Neural cell (in vitro differentiated cells): Measurements from ENCODE around the gene ZNF235. TPM values are rescaled to one million over a fixed set of nuclear protein-coding genes. Genes with fewer than 3 reads are reported as not detected.

ENCODE experiments used
- H2AFZ ChIP-seq: fragments of 200-600, 300-800 bp; sonication (generic), shearing (Covaris generic); 2 replicates; pipeline ENCODE4 v1.6.0; 2014; ENCODE audit warnings: low read depth, mild to moderate bottlenecking, antibody characterized with exemption, low read length, moderate library complexity
- H3F3A ChIP-seq: fragments of 200-600 bp; shearing (Covaris generic); 2 replicates; pipeline ENCODE4 v1.6.1; 2016; ENCODE audit warnings: mild to moderate bottlenecking, moderate library complexity, mixed read lengths, antibody characterized with exemption, low read length; ENCODE audit not compliant: insufficient read depth, poor library complexity, severe bottlenecking
- H3K27ac ChIP-seq: fragments of 200-600, 300-800 bp; sonication (generic), shearing (Covaris generic); 2 replicates; pipeline ENCODE4 v1.5.1; 2014; ENCODE audit warnings: mild to moderate bottlenecking, low read length, moderate library complexity
- H3K27me3 ChIP-seq: fragments of 300-800, 200-600 bp; sonication (generic), shearing (Covaris generic); 2 replicates; pipeline ENCODE4 v1.6.0; 2014; ENCODE audit warnings: mild to moderate bottlenecking, low read depth, low read length, moderate library complexity; ENCODE audit not compliant: insufficient read depth
- H3K36me3 ChIP-seq: fragments of 300-800, 200-600 bp; sonication (generic), shearing (Covaris generic); 2 replicates; pipeline ENCODE4 v1.5.1; 2014; ENCODE audit warnings: mild to moderate bottlenecking, antibody characterized with exemption, low read length, moderate library complexity; ENCODE audit not compliant: insufficient read depth
- H3K4me2 ChIP-seq: fragments of 300-800, 200-600 bp; sonication (generic), shearing (Covaris generic); 2 replicates; pipeline ENCODE4 v1.6.0; 2014; ENCODE audit warnings: mild to moderate bottlenecking, low read length
- H3K4me3 ChIP-seq: fragments of 300-800, 200-600 bp; sonication (generic), shearing (Covaris generic); 2 replicates; pipeline ENCODE4 v1.5.1; 2014; ENCODE audit warnings: mild to moderate bottlenecking, low read length, moderate library complexity
- H3K79me2 ChIP-seq: fragments of 200-600 bp; shearing (Covaris generic); replicated peaks from 2 replicates; pipeline ENCODE4 v1.6.0; 2014; ENCODE audit warnings: mild to moderate bottlenecking, low read length, moderate library complexity; ENCODE audit not compliant: insufficient read depth
- H3K9ac ChIP-seq: fragments of 300-800, 200-600 bp; sonication (generic), shearing (Covaris generic); 2 replicates; pipeline ENCODE4 v1.6.1; 2016; ENCODE audit warnings: mild to moderate bottlenecking, low read length, mixed read lengths
- H3K9me2 ChIP-seq: fragments of 200-600 bp; shearing (Covaris generic); 2 replicates; pipeline ENCODE4 v1.6.1; 2016; ENCODE audit warnings: mild to moderate bottlenecking, low read length, mixed read lengths; ENCODE audit not compliant: insufficient read depth
- H3K9me3 ChIP-seq: fragments of 200-600, 300-800 bp; sonication (generic), shearing (Covaris generic); 2 replicates; pipeline ENCODE4 v1.6.1; 2016; ENCODE audit warnings: mild to moderate bottlenecking, mixed run types, low read length, moderate library complexity, mixed read lengths
- H4K20me1 ChIP-seq: fragments of 200-600 bp; shearing (Covaris generic); 2 replicates; pipeline ENCODE4 v1.6.1; 2016; ENCODE audit warnings: mild to moderate bottlenecking, mixed run types; ENCODE audit not compliant: insufficient read depth
- EP300 ChIP-seq: fragments of 450-650 bp; conservative IDR thresholded peaks from 2 replicates; pipeline ENCODE4 v1.6.1; 2014; ENCODE audit warnings: antibody characterized with exemption, mild to moderate bottlenecking, moderate library complexity; ENCODE audit not compliant: poor library complexity, severe bottlenecking
- EZH2 ChIP-seq: fragments of 200-600, 300-800 bp; shearing (Covaris generic), sonication (generic); IDR thresholded peaks from 2 replicates; pipeline ENCODE4 v1.6.1; 2014; ENCODE audit warnings: antibody characterized with exemption, low read length, borderline replicate concordance, mild to moderate bottlenecking; ENCODE audit not compliant: insufficient read depth, poor library complexity, severe bottlenecking
- MXI1 ChIP-seq: fragments of 450-650 bp; conservative IDR thresholded peaks from 2 replicates; pipeline ENCODE4 v1.6.1; 2014; ENCODE audit warnings: antibody characterized with exemption, mild to moderate bottlenecking; ENCODE audit not compliant: poor library complexity, severe bottlenecking
- POLR2AphosphoS5 ChIP-seq: IDR thresholded peaks from 2 replicates; pipeline ENCODE4 v1.6.1; 2012
- RAD21 ChIP-seq: fragments of 450-650 bp; conservative IDR thresholded peaks from 2 replicates; pipeline ENCODE4 v1.6.1; 2014; ENCODE audit warnings: antibody characterized with exemption, mild to moderate bottlenecking, moderate library complexity
- SMC3 ChIP-seq: fragments of 450-650 bp; conservative IDR thresholded peaks from 2 replicates; pipeline ENCODE4 v1.6.1; 2014; ENCODE audit warnings: antibody characterized with exemption, mild to moderate bottlenecking, moderate library complexity; ENCODE audit not compliant: poor library complexity
- TAF1 ChIP-seq: IDR thresholded peaks from 2 replicates; pipeline ENCODE4 v1.6.1; 2012; ENCODE audit warnings: low read depth
- polyA plus RNA-seq: library from polyadenylated mRNA; depleted of rRNA; stranded (reverse); fragments of >200 nt; gene quantifications from 2 replicates; pipeline ENCODE4 v1.2.3, GENCODE V29; 2014
- TF ChIP-seq, protein P1 (sequence below): fragments of 450-650 bp; IDR thresholded peaks from 2 replicates; pipeline ENCODE4 v1.5.1; 2014; ENCODE audit warnings: antibody characterized with exemption, mild to moderate bottlenecking, moderate library complexity; ENCODE audit not compliant: poor library complexity, severe bottlenecking
- TF ChIP-seq, protein P2 (sequence below): IDR thresholded peaks from 2 replicates; pipeline ENCODE4 v1.6.1; 2012; ENCODE audit warnings: borderline replicate concordance

Gene ZNF235
- polyA plus RNA-seq, 1 donor from 2014 or later = 12.6 TPM

DNA sequence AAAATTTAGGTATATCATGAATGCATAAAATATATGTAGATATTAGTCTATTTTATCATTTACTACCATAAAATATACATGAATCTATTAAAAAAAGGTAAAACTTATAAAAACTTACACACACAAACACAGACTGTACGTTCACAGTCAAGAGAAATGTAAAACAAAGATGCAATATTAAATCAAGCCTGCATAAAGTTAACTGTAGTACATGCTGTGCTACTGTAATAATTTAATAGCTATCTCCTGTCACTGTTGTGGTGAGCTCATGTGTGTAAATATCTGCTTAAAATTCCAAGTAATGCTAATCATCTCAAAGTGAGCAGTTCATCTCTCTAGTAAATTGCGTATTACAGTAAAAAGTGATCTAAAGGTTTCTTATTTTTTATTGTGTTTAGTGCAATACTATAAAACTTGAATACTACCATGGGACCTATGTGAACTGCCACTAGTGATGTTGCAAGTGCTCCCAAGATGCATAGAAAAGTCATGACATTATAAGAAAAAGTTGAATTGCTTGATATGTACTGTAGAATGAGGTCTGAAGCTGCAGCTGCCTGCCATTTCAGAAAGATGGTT is 45.9 kb downstream of the ZNF235 start:
- Histone ChIP-seq H2AFZ (no peak overlapping the region), H3K4me2 (no peak overlapping the region), H3K36me3 (no peaks in the 10 kb centered on the region), H4K20me1 (no peaks in the 10 kb centered on the region), H3K9me2 (no peaks in the 10 kb centered on the region), H3K9me3 (peaks cover 8% of the 10 kb centered on the region), H3K27ac (no peak overlapping the region), H3K4me3 (peak overlapping the region; percentile 68), H3K9ac (no peak overlapping the region), H3F3A (no peaks in the 10 kb centered on the region), H3K27me3 (no peaks in the 10 kb centered on the region), H3K79me2 (no peaks in the 10 kb centered on the region)
- TF ChIP-seq TAF1 (no peak), SMC3 (no peak), POLR2AphosphoS5 (no peak)
- TF ChIP-seq, protein P1, sequence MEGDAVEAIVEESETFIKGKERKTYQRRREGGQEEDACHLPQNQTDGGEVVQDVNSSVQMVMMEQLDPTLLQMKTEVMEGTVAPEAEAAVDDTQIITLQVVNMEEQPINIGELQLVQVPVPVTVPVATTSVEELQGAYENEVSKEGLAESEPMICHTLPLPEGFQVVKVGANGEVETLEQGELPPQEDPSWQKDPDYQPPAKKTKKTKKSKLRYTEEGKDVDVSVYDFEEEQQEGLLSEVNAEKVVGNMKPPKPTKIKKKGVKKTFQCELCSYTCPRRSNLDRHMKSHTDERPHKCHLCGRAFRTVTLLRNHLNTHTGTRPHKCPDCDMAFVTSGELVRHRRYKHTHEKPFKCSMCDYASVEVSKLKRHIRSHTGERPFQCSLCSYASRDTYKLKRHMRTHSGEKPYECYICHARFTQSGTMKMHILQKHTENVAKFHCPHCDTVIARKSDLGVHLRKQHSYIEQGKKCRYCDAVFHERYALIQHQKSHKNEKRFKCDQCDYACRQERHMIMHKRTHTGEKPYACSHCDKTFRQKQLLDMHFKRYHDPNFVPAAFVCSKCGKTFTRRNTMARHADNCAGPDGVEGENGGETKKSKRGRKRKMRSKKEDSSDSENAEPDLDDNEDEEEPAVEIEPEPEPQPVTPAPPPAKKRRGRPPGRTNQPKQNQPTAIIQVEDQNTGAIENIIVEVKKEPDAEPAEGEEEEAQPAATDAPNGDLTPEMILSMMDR = no peak

DNA sequence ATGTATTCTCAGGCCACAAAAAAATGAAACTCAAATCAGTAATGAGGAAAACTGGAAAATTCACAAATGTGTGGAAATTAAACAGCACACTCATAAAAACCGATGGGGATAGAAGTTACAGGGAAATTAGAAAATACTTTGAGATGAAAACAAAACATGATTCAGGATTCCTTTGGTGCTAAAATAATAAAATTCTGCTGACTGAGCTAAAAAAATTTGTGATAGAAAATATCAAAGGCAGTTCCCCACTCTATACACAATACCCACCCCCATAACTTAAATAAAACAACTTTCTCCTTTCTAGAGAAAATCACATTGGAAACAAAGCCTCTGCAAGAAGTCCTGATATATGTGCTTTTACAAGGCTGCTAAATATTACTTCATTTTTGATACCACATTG is 46.7 kb downstream of the ZNF235 start:
- Histone ChIP-seq H3K9me3 (peaks cover 8% of the 10 kb centered on the region), H3K27ac (no peak overlapping the region), H3K27me3 (no peaks in the 10 kb centered on the region), H2AFZ (no peak overlapping the region), H3K36me3 (no peaks in the 10 kb centered on the region), H3K79me2 (no peaks in the 10 kb centered on the region), H3K4me2 (no peak overlapping the region), H3K4me3 (no peak overlapping the region), H3K9ac (no peak overlapping the region), H3F3A (no peaks in the 10 kb centered on the region), H3K9me2 (no peaks in the 10 kb centered on the region), H4K20me1 (no peaks in the 10 kb centered on the region)
- TF ChIP-seq EP300 (no peak), EZH2 (no peak), SMC3 (no peak), RAD21 (no peak)
- TF ChIP-seq, protein P2, sequence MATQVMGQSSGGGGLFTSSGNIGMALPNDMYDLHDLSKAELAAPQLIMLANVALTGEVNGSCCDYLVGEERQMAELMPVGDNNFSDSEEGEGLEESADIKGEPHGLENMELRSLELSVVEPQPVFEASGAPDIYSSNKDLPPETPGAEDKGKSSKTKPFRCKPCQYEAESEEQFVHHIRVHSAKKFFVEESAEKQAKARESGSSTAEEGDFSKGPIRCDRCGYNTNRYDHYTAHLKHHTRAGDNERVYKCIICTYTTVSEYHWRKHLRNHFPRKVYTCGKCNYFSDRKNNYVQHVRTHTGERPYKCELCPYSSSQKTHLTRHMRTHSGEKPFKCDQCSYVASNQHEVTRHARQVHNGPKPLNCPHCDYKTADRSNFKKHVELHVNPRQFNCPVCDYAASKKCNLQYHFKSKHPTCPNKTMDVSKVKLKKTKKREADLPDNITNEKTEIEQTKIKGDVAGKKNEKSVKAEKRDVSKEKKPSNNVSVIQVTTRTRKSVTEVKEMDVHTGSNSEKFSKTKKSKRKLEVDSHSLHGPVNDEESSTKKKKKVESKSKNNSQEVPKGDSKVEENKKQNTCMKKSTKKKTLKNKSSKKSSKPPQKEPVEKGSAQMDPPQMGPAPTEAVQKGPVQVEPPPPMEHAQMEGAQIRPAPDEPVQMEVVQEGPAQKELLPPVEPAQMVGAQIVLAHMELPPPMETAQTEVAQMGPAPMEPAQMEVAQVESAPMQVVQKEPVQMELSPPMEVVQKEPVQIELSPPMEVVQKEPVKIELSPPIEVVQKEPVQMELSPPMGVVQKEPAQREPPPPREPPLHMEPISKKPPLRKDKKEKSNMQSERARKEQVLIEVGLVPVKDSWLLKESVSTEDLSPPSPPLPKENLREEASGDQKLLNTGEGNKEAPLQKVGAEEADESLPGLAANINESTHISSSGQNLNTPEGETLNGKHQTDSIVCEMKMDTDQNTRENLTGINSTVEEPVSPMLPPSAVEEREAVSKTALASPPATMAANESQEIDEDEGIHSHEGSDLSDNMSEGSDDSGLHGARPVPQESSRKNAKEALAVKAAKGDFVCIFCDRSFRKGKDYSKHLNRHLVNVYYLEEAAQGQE = no peak

DNA sequence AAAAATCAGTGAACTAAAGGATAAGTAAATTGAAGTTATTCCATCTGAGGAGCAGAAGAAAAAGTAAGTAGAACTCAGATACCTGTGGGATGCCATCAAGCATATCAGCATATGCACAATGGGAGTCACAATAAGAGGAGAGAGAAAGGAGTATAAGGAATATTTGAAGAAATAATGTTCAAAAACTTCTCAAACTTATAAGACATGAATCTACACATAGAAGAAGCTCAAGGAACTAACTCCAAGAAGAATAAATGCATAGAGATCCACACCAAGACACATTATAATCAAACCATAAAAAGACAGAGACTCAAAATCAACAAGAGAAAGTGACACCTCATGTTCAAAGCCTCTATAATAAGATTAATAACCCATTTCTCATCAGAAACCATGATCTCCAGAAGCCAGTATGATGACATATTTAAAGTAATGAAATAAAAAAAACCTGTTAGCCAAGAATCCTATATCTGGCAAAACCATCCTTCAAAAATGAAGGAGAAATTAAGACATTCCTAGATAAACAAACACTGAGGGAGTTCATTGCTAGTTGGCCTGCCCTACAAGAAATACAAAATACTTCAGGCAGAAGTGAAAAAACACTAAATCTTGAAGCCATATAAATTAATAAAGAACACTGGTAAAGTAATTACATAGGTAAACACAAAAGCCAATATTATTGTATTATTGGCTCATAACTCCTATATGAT is 49.0 kb downstream of the ZNF235 start:
- H3K27ac ChIP-seq = no peak overlapping the region
- no peak overlapping the region for H2AFZ ChIP-seq
- H3K36me3 ChIP-seq = no peaks in the 10 kb centered on the region
- no peaks in the 10 kb centered on the region for H3K79me2 ChIP-seq
- H3K9ac ChIP-seq = no peak overlapping the region
- H3K9me3 ChIP-seq = peaks cover 8% of the 10 kb centered on the region
- H3K4me2 ChIP-seq = no peak overlapping the region
- no peaks in the 10 kb centered on the region for H3K9me2 ChIP-seq
- H3K27me3 ChIP-seq = no peaks in the 10 kb centered on the region
- TF ChIP-seq RAD21 (no peak), SMC3 (no peak), MXI1 (no peak), EP300 (no peak), EZH2 (no peak)
- TF ChIP-seq, protein P1 = no peak
- no peaks in the 10 kb centered on the region for H3F3A ChIP-seq
- H3K4me3 ChIP-seq = no peak overlapping the region
- no peaks in the 10 kb centered on the region for H4K20me1 ChIP-seq
